ENCODE measurements around the gene FAM131C.

The FAM131C gene

DNA sequence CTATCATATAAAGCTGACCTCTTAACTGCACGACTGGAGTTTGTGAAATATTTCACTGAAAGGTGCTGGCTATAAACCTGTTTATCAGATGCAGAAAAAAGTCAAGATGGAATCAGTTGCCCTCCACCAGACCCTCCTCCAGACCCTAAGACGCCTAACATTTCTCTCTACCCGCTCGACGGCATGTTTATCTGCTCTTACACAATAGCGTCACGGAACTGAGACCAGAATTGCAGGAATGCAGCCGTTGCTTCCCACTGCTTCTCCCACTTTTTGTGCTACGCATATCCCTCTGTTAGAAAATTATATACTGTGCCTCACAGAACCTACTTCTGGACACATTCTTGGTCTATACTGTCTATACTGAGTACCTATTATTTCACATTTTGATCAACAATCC, 28.2 kb upstream of the FAM131C start:
- DNase-seq (ENCODE audit: low read depth), result no peak

DNA sequence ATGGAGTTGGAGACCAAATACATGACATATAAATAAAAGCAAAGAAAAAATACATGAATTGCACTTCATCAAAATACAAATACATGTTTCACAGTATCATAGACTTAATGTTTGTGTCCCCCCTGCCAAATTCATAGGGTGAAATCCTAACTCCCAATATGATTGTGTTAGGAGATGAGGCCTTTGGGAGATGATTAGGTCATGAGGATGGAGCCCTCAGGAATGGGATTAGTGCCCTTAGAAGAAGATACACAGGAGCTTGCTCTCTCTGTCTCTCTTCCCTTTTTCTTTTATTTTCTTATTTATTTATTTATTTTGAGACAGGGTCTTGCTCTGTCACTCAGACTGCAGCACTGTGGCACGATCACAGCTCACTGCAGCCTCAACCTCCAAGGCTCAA, 26.0 kb upstream of the FAM131C start:
- DNase-seq (ENCODE audit: low read depth), result no peak

DNA sequence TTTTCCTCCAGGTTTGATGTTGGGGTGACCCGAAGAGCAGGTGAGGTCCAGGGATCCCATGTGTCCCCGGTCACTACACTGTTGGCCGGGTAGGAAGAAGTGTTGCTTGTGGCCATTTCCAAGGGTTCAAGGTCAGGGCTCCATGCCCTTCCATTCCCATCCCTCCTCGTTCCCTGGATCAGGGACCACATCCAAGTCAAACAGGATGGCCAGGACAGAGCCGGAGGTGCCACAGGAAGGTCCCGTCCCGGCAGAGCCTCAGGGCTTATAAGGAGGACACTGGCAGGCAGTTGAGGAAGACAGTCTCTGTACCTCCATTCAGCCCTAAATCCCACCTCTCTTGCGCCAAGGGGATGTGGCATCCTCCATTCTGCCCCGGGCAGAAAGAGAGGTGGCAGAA, 22.0 kb upstream of the FAM131C start:
- DNase-seq (ENCODE audit: low read depth), result no peak

DNA sequence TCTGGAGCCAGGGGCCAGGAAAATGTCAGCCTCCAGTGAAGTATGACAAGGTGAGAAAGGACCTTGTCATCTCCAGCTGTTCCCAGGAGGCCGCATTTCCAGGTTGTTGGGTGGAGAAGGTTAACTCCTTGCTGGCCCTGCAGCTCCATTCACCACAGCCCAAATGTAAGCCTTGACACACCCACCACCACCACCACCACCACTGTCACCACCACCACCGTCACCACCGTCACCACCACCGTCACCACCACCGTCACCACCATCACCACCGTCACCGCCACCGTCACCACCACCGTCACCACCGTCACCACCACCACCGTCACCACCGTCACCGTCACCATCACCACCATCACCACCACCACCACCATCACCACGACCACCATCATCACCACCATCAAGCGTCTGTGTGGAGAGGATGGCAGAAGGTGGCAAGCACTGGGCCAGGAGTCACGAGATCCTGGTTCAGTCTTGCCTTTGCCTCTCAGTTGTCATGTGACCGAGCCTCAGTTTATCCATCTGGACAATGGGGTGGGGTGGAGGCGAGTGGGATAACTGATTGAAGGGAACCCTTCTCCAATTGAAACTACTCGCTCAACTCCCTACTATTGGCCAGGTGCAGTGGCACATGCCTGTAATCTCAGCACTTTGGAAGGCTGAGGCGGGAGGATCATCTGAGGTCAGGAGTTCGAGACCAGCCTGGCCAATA, 21.2 kb upstream of the FAM131C start:
- no peak for DNase-seq (ENCODE audit: low read depth)

DNA sequence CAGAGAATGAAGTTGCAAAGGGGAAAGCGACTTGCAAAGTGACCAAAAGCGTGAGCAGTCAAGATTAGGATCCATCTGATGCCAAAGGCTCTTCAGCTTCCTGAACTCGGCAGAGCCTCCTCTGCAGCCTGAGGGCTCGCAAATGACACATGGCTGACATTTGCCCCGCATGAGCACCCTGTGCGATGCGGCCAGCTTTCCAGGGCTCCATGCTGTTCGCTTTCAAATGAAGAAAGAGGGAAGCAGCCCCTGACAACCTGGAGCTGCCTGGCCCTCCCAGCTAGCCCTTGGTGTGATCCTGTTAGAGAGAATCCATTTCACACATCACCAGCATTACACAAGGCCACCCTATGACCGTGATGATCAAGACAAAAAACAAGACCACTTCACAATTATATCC, 20.2 kb upstream of the FAM131C start:
- DNase-seq (ENCODE audit: low read depth), result no peak

DNA sequence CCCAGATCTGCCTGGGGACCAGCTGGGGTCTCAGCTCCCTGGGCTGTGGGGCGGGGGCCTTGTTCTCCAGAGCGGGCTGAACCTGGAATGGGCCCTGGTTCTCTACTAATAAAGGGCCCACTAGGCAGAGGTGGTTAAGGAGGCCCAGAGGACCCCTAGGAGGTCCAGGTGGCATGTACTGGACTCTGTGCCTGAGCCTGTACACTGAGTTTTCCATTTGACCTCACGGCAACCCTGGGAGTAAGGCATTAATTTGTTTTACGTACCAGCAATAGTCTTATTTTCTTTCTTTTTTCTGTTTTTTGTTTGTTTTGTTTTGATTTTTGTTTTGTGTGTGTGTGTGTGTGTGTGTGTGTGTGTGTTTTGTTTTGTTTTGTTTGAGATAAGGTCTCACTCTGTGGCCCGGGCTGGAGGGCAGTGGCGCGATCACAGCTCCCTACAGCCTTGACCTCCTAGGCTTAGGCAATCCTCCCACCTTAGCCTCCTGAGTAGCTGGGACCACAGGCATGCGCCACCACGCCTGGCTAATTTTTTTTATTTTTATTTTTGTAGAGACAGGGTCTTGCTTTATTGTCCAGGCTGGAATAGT, 19.6 kb upstream of the FAM131C start:
- DNase-seq (ENCODE audit: low read depth), result no peak

DNA sequence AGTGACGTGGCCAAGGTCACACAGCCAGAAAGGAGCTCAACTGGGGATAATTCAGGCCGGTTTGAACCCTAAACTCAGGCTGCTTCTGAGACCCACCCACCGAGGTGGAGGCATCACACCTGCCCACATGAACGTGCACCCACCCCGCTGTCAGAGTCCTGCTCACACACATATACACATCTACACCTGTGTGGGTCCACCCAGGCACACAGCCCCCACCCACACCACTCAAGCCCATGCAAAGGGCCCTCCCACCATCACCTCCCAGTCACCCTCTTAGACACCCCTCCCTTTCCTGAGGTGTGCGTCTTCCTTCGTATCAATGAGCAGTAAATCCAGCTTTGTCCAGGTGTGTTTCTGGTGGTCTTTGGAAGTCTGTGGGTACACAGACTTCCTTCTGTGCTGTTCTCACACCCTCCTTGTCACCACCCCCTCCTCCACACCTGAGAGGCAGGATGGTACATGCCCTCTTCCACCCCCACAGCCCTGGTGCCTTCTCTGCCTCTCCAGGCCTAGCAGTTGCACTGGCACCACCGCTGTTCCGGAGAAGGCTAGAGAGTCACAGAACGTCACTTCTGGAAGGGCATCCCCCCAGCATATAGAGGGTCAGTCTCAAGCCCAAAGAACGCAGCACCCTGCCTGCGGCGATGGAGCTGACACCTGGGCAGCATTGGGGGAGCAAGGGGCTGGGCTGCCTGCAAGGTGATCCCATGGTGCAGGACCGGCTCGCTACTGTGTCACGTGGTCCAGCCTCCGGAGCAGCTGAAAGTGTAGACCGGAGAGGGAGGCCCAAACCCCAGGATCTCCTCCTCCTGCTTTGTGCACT, 18.9 kb upstream of the FAM131C start:
- no peak for DNase-seq (ENCODE audit: low read depth)

DNA sequence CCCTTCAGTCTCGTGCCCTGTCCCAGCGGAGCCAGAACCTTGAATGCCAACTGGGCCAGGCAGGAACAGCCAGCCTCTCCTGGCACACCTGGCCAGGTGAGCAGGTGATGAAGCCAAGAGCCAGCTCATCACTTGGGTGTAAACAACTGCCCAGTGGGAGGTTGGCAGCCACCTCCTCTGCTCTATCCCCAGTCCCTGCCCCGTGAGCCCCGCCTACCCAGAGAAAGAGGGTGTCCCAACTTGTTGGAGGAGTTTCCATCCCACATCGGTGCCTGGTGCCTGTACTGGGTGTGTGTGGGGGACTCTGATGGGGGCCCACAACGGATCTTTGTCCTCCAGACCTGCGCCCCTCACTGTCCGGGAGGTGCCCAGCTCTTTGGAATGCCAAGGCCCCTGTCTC, 17.8 kb upstream of the FAM131C start:
- no peak for DNase-seq (ENCODE audit: low read depth)

DNA sequence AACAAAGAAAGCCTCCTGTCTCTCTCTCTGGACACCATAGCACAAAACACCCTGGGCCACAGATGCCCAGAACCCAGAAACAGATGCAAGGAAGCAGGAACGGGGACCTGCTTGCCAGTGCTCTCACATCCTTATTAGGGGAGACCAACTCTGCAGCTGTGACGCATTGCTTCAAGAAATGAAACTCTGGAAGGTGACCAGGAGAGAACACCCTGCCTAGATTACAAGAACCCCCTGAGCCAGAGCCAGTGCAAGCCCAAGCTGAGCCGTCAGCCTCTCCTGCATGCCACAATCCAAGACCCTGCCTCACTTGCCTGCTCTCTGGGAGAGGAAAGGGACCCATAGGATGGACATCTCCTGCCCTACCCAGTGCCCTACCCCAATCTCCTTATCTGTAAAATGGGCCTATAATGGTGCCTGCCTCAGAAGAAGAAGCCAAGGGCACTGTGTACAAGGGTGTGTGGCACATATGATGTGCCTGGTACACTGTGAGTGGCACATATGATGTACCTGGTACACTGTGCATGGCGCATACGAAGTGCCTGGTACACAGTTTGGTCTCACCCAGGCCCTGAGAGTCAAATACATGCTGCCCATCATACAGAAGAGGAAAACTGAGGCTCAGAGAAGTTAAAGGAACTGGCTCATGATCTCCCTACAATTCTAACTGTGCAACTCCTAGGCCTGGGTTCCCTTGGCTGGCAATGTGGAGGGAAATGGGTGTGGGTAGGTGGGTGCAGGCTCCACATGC, 16.8 kb upstream of the FAM131C start:
- no peak for DNase-seq (ENCODE audit: low read depth)

DNA sequence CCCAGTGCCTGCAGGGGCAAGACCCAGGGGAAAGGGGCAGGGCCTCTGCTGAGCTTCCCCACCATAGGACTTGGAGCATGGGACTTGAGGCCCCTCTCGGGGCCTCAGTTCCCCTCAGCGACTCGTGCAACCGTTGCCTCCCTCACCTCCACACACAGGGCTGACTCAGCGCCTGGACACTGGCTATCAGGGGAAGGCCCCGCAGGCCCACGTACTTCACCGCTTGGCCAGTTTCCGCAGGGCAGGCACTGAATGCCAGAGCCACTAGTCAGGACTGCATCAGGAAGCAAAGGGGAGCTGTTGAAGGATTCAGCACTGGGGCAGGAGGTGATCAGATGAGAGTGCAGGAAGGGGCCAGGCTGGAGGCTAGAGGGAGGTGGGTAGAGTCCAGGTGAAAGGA, 15.5 kb upstream of the FAM131C start:
- no peak for DNase-seq (ENCODE audit: low read depth)

DNA sequence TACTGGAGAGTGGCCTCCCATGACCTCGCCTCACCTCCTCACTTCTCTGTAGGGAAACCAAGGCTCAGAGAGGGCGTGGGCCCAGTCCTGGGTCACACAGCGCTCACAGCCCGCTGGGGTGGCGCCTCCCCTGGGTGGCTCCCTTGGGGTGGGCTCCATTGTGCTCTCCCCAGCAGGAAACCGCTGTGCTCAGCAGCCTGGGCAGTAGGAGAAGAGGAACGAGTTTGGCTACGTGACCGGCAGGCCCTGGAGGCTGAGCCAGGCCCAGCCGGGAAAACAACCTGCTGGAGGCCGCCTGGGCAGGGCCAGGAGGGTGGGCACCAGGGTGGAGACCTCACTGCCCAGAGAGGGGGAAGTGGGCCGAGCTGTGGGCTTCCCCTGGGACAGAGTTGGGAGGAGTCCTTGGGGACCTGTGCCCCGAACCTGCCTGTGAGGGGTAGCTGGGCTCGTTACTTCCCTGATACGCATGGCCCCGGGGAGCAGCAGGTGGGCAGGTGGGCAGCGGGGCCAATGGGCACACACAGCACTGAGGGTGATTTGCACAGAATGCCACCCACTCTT, 15.0 kb upstream of the FAM131C start:
- no peak for DNase-seq (ENCODE audit: low read depth)

DNA sequence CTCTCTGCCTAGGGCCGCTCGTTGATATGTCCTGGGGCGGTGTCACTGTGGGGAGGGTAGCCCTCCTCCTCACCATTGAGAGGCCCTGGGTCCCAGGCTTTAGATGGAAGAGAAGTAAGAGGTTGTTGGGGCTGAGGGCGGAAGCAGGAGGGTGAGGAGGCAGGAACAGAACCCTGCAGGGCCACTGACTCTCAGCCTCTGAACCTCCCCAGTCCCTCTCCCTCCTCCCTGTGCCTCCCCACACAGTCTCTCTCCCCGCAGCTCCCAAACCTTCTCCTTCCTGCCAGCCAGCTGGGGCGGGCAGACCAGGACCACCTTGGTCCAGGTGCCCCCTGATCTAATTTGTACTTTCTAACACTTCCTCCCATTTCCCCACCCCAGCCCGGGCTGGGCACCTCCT, 14.3 kb upstream of the FAM131C start:
- DNase-seq (ENCODE audit: low read depth), result no peak

DNA sequence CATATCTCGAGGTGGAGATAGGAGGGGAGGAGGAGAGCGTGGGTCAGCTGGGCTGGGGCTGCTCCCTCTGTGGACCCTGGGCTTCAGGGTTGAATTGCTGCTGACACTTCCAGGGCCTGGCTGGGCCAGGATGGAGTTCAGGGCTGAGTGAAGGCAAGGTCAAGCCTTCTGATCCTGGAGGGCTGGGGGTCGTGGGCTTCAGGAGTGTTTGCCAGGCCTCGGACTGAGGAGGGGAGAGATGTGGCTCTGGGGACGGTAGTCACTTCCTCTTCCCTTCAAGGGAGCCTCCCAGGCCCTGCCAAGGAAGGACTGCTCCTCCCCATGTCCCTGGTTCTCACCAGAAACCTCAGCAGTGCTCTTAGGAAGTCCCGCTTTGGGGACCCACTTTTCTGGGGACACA, 12.1 kb upstream of the FAM131C start:
- no peak for DNase-seq (ENCODE audit: low read depth)

DNA sequence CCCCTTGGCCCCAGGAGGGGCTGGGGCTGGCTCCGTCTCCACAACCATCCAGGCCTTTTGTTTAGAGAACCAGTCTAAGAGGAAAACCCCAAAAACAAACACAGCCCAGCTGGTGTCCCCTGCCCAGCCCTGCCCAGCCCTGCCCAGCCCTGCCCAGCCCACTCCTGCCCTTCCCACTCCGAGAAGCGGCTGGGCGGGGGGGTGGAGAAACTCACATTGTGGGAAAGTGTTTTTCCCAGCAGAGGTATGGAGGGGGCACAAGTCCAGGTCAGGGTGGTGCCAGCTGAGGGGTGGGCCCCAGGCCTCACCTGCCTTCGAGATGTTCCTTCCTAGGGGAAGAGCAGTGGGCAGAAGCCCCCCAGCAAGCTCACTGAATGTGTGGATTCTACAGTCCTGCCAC, 10.0 kb upstream of the FAM131C start:
- no peak for DNase-seq (ENCODE audit: low read depth)

DNA sequence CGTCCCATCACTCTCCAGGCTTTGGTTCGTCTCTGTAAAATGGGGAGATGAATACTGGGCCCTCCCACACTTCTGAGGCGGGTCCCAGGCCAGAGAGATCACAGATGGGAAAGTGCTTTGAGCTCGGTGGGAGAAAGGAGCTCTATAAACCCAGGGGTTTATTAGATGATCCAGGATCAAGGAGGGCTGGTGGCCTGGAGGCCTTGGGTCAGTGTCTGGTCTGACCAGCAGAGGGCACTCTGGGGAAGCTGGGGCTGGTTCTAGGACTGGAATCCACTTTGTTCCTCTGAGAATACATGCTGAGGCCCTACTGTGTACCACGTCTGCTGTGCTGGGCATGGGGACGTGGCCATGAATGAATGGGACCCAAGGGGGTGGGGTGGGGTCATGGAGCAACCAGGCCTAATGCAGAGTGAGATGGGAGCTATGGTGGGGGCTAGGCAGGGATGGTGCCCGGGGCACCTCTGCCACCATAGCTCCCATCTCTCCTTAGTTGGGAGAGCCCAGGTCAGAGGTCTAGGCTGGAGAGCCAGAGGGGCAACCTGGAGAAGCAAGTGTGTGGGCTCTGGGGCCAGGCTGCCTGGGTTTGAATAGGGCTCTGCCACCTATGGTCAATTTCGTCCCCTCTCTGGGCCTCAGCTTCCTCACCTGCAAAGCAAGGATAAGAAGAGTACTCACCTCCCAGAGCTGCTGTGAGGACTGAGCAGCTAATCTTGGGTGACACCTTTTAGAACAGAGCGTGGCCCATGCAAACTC, 9.0 kb upstream of the FAM131C start:
- no peak for DNase-seq (ENCODE audit: low read depth)

DNA sequence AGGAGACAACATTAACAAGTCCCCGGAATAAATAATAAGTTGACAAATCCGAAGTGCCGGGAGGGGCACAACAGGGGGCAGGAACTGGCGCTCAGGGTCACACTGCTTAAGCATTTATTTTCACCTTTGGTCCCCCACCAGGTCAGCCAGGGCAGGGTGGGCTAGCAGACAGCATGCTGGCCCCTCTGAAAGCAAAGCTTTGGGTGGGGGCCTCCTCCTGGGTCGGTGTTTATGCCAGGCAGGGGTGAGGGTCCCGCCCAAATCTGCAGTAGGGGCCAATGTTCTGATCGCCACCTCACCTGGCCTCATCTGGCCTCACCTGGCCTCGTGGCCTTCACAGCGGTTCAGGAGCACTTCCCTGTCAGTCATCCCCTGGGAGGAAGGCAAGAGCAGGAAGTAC, 8.2 kb upstream of the FAM131C start:
- no peak for DNase-seq (ENCODE audit: low read depth)

DNA sequence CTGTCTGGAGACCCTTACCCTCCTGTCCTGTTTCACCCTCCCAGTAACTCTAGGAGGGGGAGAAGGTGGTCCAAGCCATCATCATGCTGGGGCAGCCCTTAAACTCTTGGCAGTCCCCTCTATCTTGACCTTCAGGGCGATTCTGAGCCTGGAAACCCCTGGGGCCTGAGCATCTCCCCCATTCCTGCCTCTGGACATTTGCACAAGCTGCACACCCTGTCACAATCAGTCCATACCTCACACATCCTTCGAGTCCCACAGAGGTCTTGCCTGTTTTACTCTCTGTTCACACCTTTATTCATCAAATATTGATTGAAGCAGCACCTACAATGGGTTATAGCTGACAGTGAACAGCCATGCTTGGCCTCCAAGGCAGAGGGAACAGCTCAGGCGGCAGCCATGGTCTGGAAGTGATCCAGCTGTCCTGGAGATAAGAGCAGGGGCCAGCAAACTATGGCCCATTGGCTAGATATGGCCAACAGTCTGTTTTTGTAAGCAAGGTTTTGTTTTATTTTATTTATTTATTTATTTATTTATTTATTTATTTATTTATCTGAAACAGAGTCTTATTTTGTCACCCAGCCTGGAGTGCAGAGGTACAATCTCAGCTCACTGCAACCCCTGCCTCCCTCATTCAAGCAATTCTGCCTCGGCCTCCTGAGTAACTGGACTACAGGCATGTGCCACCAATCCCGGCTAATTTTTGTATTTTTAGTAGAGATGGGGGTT, 7.1 kb upstream of the FAM131C start:
- no peak for DNase-seq (ENCODE audit: low read depth)

DNA sequence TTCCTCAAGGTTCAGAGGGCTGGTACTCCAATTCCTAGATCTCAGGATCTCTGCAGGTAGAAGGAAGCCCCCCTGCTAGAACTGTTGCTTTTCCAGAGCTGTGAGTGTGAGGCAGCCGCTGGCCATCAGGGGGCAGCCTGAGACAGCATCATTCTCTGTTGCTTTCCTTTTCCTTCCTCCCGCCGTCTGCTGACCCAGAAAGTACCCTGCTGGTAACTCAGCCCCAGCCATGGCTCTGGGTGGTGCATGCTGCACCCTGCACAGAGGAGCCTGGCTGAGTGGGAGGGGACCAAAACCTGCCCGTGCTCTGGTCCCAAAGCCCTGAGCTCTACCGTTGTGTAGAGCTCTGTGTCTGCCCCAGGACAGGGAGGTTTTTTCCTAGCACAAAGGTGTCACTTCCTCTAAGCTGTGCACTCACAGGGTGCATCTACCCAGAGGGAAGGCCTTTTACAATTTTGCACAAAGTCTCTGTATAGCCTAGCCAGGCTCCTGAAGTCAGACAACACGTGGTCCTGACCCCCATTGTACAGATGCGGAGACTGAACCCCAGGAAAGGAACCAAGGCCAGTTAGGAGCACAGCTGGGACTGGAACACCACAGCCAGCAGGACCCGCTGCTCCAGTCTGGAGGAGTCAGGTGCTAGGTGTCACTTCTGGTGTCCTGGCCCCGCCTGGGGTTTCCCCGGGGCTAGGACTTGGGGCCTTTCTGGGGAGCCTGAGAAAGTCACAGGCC, 5.6 kb upstream of the FAM131C start:
- DNase-seq (ENCODE audit: low read depth), result peak; percentile 43

DNA sequence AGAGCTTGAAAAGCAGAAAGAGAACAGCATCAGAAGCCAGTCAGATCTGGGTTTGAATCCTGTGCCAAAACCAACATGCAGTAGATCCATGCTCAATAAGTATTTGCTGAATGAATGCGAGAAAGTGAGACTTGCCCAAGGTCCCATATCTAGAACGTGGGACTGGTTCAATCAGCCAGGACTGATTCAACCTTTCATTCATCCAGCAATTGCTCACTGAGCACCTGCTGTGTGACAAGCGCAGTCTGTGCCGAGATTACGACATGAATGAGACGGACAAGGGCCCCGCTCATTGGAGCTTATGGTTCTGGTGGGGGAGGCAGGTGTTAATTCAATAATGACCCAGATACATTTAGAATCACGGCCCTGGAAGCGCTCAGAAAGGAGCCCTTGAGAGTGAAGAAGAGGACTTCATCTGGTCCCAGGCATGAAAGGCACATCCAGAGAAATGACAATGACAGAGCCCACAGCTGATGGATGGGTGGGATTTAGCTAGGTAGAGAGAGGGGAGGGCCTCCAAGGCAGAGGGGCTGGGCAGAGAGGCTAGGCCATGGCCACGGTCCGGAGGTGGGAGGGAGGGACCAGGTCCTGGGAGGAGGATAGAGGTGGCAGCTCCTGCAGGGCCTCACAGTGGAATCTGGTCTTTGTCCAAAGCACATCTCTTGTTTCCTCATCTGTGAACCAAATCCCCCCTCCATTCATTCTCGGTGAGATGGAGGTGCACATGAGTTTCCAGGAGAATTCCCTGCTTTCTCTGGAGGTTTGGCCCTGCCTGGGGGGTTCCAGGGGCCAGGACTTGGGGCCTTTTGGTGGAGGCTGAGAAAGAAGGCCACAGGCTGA, 4.2 kb upstream of the FAM131C start:
- DNase-seq (ENCODE audit: low read depth), result no peak

All from HS-5 (cell line).